Stomach (tissue), 9 donors: Measurements from ENCODE around the gene LIMS2. TPM values are rescaled to one million over a fixed set of nuclear protein-coding genes. Genes with fewer than 3 reads are reported as not detected.

Experiments used
- DNase-seq, 2 donors: peaks; one replicate each; pipeline versions ENCODE4 v3.0.0 to v3.0.0-alpha.2; 2013 to 2019
- H3K27ac ChIP-seq, 5 donors: fragments of 200-600 bp in 4 of 5; sonication (generic) in 4 of 5; one replicate each; pipeline ENCODE4 v1.5.1; 2013 to 2019; ENCODE audit warnings: mild to moderate bottlenecking in 1 of 5, moderate library complexity in 1 of 5
- H3K27me3 ChIP-seq, 3 donors: fragments of 200-600 bp; sonication (generic); one replicate each; pipeline ENCODE4 v1.5.1; 2017 to 2019; ENCODE audit warnings: mixed run types in 1 of 3
- H3K36me3 ChIP-seq, 4 donors: fragments of 200-600 bp; sonication (generic); 1 replicate in 3 of 4; 2 replicates in 1 of 4; pipeline ENCODE4 v1.5.1; 2016 to 2019
- H3K4me1 ChIP-seq, 4 donors: fragments of 200-600 bp; sonication (generic); one replicate each; pipeline ENCODE4 v1.5.1; 2016 to 2019
- H3K4me3 ChIP-seq, 4 donors: fragments of 200-600 bp; sonication (generic) in 3 of 4; one replicate each; pipeline ENCODE4 v1.5.1; 2016 to 2019; ENCODE audit warnings: mild to moderate bottlenecking in 1 of 4
- H3K9me3 ChIP-seq, 4 donors: fragments of 200-600 bp; sonication (generic); one replicate each; pipeline ENCODE4 v1.5.1; 2016 to 2019
- EP300 ChIP-seq: sonication (generic); formaldehyde crosslinking; IDR thresholded peaks from one replicate; pipeline ENCODE4 v1.6.1; 2017; ENCODE audit warnings: antibody characterized with exemption
- POLR2A ChIP-seq, 4 donors: fragments of 450-650 bp; IDR thresholded peaks; one replicate each; pipeline ENCODE4 v1.6.1; 2016; ENCODE audit warnings: antibody characterized with exemption in 4 of 4, control low read depth in 2 of 4, mild to moderate bottlenecking in 1 of 4, moderate library complexity in 1 of 4
- POLR2AphosphoS5 ChIP-seq, 3 donors: sonication (generic); formaldehyde crosslinking; IDR thresholded peaks; one replicate each; pipeline ENCODE4 v1.6.1; 2016; ENCODE audit warnings: antibody characterized with exemption in 3 of 3
- WGBS, 5 donors: extraction: QIAGEN DNeasy Blood & Tissue Kit in 3 of 5; methylation state at CpG; one replicate each; pipeline versions ENCODE4 v1.1.5 to v1.1.7; 2013 to 2018; 5-methylcytosine and 5-hydroxymethylcytosine counted together
- intact Hi-C: fragments of 100-400 bp; cut with DNase I; formaldehyde crosslinking; loops from one replicate; pipeline ENCODE4 v1.15.1; 2023; ENCODE audit warnings: low total_unique reads
- polyA plus RNA-seq, 3 donors: library from polyadenylated mRNA; stranded (reverse); fragments of 200-250 nt; gene quantifications; one replicate each; pipeline ENCODE4 v1.2.3, GENCODE V29; 2013
- total RNA-seq, 5 donors: library from RNA; depleted of rRNA; stranded (reverse); fragments of >200 nt; gene quantifications; one replicate each; pipeline versions ENCODE4 v1.1.0 to v1.2.3, GENCODE V29; 2014 to 2016
- TF ChIP-seq, protein P1 (sequence below), 7 experiments: fragments of 450-650 bp in 4 of 7; fragments of 200-600 bp in 3 of 7; sonication (generic) in 3 of 7; IDR thresholded peaks; one replicate each; pipeline ENCODE4 v1.5.1; 2016 to 2019; ENCODE audit warnings: antibody characterized with exemption in 7 of 7, control low read depth in 2 of 7, mild to moderate bottlenecking in 1 of 7
- donor health status: healthy with polysubstance abuse.
- donor health status: Bipolar disorder and iron deficiency.
- donor health status: healthy.

LIMS2 gene
- total and polyA plus RNA-seq, 8 donors = 30.3 to 94.1 (median 59.5) TPM

DNA sequence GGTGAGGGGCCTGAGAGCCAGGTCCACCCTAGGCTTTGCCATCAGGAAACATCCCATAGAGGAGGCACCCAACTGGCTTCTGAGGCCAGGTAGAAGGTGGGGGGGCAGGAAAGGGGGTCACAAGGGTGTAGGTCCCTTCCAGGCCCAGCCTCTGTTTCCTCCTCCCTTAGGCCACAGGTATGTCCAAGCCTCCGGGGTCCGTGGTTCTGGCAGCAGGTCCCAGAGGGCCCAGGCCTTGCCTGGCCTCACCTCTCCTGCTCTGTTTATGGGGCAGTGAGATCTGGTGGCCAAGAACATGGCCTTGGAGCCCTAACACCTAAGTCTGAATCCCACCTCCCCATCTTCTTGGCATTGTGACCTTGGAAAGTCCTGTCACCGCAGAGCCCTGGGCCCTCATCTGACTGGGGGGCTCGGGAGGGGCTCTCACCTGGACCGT, 51.0 kb downstream of the LIMS2 start:
- intact Hi-C loops = no loop called here
- TF ChIP-seq EP300 = no peak
- WGBS, 5 donors = 79 to 95% (median 90%) methylated on average over 4 to 5 of the region's 5 CpGs; no CpG with 5 or more reads in 1 of the 5 donors
- H3K9me3 ChIP-seq = no peaks in the 10 kb centered on the region
- H3K4me1 ChIP-seq = no peaks in the 10 kb centered on the region
- no peak overlapping the region for H3K4me3 ChIP-seq
- no peak overlapping the region for H3K27ac ChIP-seq
- no peak for DNase-seq
- peaks cover 0 to 65% (median 9%) of the 10 kb centered on the region in 3 donors for H3K27me3 ChIP-seq
- no peaks in the 10 kb centered on the region for H3K36me3 ChIP-seq

DNA sequence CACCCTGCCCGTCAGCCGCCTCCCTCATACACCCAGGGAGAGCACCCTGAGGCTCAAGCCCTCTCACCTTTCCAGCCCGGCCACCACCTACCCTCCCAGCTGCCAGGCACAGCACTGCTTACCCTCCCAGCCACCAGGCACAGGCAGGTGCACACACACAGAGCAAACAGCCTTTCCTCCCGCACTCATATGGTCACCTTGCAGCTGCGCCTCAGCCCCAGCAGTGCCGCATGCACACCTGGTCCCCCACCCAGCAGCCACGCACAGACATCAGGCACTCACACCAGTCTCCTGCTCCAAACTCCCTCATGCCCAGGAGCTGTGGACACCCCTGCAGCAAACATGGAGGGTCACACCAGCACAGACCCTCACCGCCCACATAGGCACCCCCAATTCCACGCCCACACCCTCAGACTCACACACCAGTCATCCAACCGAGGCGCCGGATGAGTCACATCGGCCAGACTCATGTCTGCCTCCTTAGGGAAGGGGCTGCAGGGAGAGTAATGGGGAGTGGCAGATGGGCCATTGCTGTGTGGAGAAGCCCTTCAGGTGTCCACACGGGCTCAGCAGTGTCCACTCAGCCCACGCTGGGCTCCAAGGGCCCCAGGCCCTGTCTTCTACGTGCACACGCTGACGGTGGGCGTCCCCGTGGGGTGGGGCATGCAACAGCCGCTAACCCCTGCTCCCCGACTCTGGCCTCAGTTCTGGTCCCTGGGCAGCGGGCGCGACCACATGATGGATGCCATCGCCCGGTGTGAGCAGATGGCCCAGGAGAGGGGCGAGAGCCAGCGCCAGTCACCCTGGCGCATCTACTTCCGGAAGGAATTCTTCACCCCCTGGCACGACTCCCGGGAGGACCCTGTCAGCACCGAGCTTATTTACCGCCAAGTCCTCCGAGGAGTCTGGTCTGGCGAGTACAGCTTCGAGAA, 51.7 kb downstream of the LIMS2 start:
- peaks cover 0 to 67% (median 9%) of the 10 kb centered on the region in 3 donors for H3K27me3 ChIP-seq
- TF ChIP-seq, protein P1, sequence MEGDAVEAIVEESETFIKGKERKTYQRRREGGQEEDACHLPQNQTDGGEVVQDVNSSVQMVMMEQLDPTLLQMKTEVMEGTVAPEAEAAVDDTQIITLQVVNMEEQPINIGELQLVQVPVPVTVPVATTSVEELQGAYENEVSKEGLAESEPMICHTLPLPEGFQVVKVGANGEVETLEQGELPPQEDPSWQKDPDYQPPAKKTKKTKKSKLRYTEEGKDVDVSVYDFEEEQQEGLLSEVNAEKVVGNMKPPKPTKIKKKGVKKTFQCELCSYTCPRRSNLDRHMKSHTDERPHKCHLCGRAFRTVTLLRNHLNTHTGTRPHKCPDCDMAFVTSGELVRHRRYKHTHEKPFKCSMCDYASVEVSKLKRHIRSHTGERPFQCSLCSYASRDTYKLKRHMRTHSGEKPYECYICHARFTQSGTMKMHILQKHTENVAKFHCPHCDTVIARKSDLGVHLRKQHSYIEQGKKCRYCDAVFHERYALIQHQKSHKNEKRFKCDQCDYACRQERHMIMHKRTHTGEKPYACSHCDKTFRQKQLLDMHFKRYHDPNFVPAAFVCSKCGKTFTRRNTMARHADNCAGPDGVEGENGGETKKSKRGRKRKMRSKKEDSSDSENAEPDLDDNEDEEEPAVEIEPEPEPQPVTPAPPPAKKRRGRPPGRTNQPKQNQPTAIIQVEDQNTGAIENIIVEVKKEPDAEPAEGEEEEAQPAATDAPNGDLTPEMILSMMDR (IDR thresholded peaks at IDR 0.05) = no peak
- TF ChIP-seq POLR2AphosphoS5 (IDR thresholded peaks at IDR 0.05) = no peak
- TF ChIP-seq EP300 = no peak
- TF ChIP-seq POLR2A (IDR thresholded peaks at IDR 0.05) = no peak
- H3K4me3 ChIP-seq = no peak overlapping the region
- no peaks in the 10 kb centered on the region for H3K4me1 ChIP-seq
- no peaks in the 10 kb centered on the region for H3K36me3 ChIP-seq
- WGBS, 5 donors = 87 to 90% (median 89%) methylated on average over 24 to 38 of the region's 38 CpGs
- H3K9me3 ChIP-seq = no peaks in the 10 kb centered on the region
- intact Hi-C loops = no loop called here
- no peak overlapping the region for H3K27ac ChIP-seq
- no peak for DNase-seq

DNA sequence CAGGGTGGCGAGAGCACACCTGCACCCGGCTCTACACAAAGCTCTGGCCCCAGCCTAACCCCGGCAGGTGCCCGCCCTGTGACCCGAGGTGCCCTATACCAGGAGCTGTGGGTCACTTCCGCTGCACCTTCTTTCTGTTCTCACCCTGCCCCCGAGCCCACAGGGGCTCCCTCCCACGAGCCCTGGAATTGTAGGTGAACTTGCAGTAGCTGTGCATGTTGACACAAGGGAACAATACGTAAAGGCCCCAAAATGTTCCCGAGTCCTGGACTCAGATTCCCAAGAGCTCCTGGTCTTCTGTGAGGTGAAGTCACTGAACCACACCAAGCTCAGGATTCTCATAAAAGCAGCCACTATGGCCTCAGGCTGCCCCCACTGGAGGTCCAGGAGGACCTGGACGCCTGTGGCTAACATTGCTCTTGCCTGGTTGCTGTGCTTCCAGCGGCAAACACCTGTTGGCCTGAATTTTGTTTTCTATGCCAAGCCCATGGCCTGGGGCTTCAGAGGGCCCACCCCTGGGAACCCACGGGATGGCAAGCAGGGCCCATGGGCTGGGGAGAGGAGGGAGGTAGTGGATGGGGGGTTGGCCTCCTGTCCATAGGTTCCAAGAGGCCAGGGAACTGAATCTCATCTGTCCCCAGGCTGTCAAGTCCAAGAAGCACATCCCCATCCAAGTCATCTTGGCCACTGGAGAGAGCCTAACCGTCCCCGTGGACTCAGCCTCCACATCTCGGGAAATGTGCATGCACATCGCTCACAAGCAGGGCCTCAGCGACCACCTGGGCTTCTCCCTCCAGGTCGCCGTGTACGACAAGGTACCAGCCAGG, 52.6 kb downstream of the LIMS2 start:
- WGBS, 5 donors = 70 to 85% (median 78%) methylated on average over 18 to 21 of the region's 21 CpGs
- no peak for DNase-seq
- no peaks in the 10 kb centered on the region for H3K36me3 ChIP-seq
- H3K4me1 ChIP-seq = no peaks in the 10 kb centered on the region
- intact Hi-C loops = no loop called here
- H3K27ac ChIP-seq = no peak overlapping the region
- H3K27me3 ChIP-seq = peaks cover 0 to 71% (median 9%) of the 10 kb centered on the region in 3 donors
- no peaks in the 10 kb centered on the region for H3K9me3 ChIP-seq
- TF ChIP-seq EP300 (no peak), POLR2AphosphoS5 (IDR thresholded peaks at IDR 0.05) (no peak), POLR2A (IDR thresholded peaks at IDR 0.05) (no peak)
- TF ChIP-seq, protein P1 (IDR thresholded peaks at IDR 0.05) = no peak
- H3K4me3 ChIP-seq = no peak overlapping the region

DNA sequence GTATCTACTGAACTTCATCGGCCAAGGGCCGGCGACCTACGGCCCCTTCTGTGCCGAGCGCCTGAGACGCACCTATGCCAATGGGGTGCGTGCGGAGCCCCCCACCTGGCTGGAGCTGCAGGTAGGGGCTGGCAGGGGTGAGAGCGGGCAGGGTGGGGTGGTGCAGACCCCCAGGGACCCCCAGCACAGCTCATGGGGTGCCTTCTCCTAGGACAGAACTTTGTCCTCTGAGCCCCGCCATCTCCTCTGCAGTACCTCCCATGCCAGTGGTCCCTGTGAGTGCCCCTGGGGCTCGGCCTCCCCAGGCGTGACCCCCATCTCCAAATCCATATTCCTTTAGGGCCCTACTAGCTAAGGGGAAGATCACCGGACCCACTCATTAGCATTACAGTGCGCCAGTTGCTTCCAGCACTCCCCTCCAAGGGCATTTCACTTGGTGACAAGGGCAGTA, 53.3 kb downstream of the LIMS2 start:
- Histone ChIP-seq H3K27ac (no peak overlapping the region), H3K4me3 (no peak overlapping the region), H3K27me3 (peaks cover 0 to 70% (median 9%) of the 10 kb centered on the region in 3 donors), H3K4me1 (no peaks in the 10 kb centered on the region), H3K9me3 (no peaks in the 10 kb centered on the region), H3K36me3 (no peaks in the 10 kb centered on the region)
- no peak for DNase-seq
- TF ChIP-seq, protein P1 (IDR thresholded peaks at IDR 0.05) = no peak
- TF ChIP-seq POLR2AphosphoS5 (IDR thresholded peaks at IDR 0.05) = no peak
- TF ChIP-seq EP300 = no peak
- TF ChIP-seq POLR2A (IDR thresholded peaks at IDR 0.05) = no peak
- 90 to 96% (median 92%) methylated on average over 11 to 15 of the region's 15 CpGs for WGBS, 5 donors
- intact Hi-C loops = no loop called here
